Epithelial cell of proximal tubule (primary cell): ENCODE data around the gene ILRUN. TPM values are rescaled to one million over a fixed set of nuclear protein-coding genes. Genes with fewer than 3 reads are reported as not detected.

Experiments
- DNase-seq: peaks from one replicate; pipeline ENCODE4 v3.0.0-alpha.2; 2011; ENCODE audit warnings: low read depth
- H3K4me3 ChIP-seq: 2 replicates; pipeline ENCODE4 v1.5.1; 2011; ENCODE audit warnings: low read depth, mild to moderate bottlenecking, low read length
- total RNA-seq: library from RNA; depleted of rRNA; stranded (reverse); fragments of >200 nt; gene quantifications from 2 replicates; pipeline ENCODE4 v1.2.3, GENCODE V29; 2015
- TF ChIP-seq, protein P1 (sequence below): conservative IDR thresholded peaks from 2 replicates; pipeline ENCODE4 v1.5.1; 2012; ENCODE audit warnings: low read depth, mild to moderate bottlenecking, low read length

ILRUN gene
- total RNA-seq, 1 donor from 2014 or later = 22.0 TPM

GRCh38 chr6:34696189-34696738 is 303 bp downstream of the ILRUN start:
- no peak for DNase-seq
- TF ChIP-seq, protein P1, sequence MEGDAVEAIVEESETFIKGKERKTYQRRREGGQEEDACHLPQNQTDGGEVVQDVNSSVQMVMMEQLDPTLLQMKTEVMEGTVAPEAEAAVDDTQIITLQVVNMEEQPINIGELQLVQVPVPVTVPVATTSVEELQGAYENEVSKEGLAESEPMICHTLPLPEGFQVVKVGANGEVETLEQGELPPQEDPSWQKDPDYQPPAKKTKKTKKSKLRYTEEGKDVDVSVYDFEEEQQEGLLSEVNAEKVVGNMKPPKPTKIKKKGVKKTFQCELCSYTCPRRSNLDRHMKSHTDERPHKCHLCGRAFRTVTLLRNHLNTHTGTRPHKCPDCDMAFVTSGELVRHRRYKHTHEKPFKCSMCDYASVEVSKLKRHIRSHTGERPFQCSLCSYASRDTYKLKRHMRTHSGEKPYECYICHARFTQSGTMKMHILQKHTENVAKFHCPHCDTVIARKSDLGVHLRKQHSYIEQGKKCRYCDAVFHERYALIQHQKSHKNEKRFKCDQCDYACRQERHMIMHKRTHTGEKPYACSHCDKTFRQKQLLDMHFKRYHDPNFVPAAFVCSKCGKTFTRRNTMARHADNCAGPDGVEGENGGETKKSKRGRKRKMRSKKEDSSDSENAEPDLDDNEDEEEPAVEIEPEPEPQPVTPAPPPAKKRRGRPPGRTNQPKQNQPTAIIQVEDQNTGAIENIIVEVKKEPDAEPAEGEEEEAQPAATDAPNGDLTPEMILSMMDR = no peak
- H3K4me3 ChIP-seq = peak overlapping the region; percentile 97

DNA sequence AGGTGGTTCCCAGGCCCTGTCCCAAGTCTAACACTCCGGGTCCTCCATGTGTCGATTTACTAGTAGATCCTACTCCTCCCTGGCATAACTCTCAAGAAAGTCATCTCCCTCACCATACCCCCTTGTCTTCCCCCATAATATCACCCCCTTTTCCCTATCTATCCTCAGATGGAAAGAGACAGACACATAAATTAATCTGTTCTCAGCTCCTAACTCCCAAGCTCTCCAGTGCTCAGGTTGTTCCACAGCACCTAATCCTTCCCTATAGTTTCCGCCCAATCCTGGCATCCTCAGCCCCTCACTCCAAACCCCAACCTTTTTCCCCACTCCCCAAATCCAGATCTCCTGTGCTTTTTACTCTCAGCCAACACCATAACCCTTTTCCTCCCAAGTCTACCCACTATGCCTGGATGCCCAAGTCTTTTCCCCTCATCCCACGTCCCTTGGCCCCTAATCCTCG is 808 bp downstream of the ILRUN start:
- no peak for DNase-seq
- peak overlapping the region; percentile 97 for H3K4me3 ChIP-seq
- TF ChIP-seq, protein P1 = no peak

DNA sequence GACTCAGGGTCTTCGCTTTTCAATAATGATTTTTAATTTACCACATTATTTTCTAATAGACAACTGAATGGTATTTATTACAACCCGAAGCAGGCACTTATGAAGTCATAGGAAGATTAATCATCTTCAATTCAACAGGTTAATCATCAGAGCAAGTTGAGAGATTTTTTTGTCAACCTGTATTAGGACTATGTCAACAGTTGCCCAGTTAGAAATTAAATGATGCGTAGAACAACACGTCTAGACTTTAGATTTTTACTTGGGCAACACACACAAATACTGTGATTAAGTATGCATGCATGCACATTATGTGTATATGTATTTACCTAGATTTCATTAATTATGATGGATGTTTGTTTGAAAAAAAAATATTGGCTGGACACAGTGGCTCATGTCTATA is 4.3 kb downstream of the ILRUN start:
- TF ChIP-seq, protein P1 = no peak
- H3K4me3 ChIP-seq = no peak overlapping the region
- no peak for DNase-seq

DNA sequence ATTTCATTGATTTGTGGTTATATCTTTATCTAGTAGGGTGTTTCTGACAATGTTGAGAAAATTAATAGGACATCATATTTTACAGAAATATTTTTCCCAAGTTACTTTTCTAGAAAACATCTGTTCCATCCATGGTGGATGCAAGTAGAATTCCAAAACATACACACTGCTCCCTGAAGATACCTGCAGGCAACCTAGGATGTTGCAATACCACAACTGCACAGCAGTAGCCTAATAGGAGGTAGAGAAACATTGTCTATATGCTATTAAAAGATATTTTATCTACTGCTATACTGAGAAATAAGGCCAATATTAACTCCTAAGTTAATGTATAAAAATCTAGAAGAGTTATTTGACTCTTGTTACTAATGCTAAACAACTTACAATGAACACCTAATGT is 6.8 kb downstream of the ILRUN start:
- no peak overlapping the region for H3K4me3 ChIP-seq
- DNase-seq = no peak
- TF ChIP-seq, protein P1 = no peak

- no peak overlapping the region for H3K4me3 ChIP-seq
- DNase-seq = no peak
- TF ChIP-seq, protein P1 = no peak
Measured at GRCh38 chr6:34688956-34689355, 7.6 kb downstream of the ILRUN start.

- H3K4me3 ChIP-seq = no peak overlapping the region
- TF ChIP-seq, protein P1 = no peak
- no peak for DNase-seq
Measured at GRCh38 chr6:34684919-34685318, 11.6 kb downstream of the ILRUN start.

- TF ChIP-seq, protein P1 = no peak
- H3K4me3 ChIP-seq = no peak overlapping the region
- no peak for DNase-seq
Measured at GRCh38 chr6:34684364-34684763, 12.2 kb downstream of the ILRUN start.
